GM19328 (cell line): ENCODE results near the gene DCLRE1C.
"Not testable (repeated sequence)": the region's sequence is repeated elsewhere in the genome, so short reads cannot be mapped to it uniquely, and the experiment has no call there.

Experiments
- ATAC-seq: cut with Tn5 transposase; IDR thresholded peaks from one replicate; pipeline ENCODE4 v1.9.1; 2021; ENCODE audit warnings: mild to moderate bottlenecking, moderate library complexity; ENCODE audit not compliant: unreplicated experiment

Gene DCLRE1C

DNA sequence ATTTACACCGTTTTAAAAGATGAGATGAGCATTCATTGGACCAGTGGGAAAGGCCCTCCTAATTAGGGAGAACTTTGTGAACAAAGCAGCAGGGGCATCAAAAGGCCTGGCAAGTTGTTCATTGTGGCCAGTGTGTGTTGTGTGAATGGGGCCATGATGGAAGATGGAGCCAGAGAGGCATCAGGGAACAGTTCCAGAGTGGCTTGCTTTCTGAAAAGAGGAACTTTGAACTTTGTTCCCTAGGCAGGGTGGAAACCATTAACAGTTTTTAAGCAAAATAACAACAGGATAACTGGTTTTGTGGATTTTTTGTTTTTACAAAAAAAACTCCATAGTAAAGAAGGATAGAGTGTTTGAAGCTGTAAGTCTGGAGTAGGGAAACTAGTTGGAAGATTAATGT, 62.7 kb downstream of the DCLRE1C start:
- no peak for ATAC-seq

DNA sequence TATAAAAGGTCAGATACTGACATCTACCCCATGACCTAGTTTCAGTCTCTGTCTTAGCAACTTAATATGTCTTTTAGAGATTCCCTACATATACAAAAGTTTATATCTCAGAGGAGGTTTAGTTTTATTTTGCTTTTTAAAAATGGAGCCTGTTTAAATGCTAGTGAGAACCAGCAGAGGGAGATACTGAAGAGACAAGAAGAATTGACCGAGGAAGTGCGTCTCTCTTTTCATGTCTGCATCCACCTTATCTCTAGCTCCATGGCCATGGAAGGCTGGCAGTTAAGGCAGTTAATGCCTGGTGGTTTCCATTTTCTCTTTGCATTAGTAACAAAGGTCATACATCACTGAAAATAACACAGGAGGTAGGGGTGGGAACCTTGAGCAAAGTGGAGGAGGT, 64.6 kb downstream of the DCLRE1C start:
- no peak for ATAC-seq

DNA sequence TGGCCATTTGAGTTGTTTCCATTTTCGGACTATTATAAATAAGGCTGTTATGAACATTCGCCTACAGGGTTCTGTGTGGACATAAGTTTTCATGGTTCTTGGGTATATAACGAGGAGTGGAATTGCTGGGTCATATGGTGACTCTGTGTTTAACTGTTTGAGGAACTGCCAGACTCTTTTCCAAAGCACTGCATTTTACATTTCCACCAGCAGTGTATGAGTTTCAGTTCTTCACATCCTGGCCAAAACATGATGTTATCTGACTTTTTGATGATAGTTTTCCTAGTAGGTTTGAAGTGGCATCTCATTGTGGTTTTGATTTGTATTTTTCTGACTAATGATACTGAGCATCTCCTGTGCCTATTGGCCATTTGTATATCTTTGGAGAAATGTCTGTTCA, 69.8 kb downstream of the DCLRE1C start:
- ATAC-seq = no peak

DNA sequence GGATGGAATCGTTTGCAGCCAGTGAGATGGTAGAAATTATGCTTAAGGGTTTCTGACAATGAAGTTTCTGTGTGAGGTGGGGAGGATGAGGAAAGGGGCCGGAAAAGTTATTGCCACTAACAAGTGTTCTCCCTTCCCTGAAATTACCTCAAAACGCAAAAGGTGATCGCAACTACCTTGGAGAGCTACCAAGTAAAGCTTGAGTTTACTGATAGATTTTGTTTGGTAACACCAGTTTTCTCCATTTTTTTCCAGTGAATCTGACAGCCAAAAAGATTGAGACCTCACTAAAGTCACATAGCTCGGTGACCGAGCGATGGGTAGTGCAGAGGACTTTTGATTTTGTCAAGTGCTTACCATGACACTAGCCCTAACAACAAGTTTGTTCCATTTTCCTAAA, 73.7 kb downstream of the DCLRE1C start:
- no peak for ATAC-seq

DNA sequence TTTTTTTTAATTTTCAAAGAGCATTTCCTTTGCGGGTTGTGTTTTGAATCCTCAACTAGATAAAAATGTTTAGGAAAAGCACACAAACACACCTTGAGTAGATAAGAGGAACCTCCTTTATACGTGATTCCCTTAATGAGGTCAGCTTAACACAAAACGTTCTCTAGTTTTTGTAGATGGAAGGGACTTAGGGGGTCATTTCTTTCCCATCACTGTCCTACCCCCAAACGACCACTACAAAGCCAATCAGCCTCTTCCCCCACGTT, 74.0 kb downstream of the DCLRE1C start:
- ATAC-seq = no peak

GRCh38 chr10:14879124-14879927, 74.6 kb downstream of the DCLRE1C start:
- ATAC-seq = peak; percentile 28

GRCh38 chr10:14878266-14879123, 75.4 kb downstream of the DCLRE1C start, which contains the start of gene SUV39H2:
SUV39H2 (plus strand) TSS chr10:14878866; CDS start chr10:14878889, 23 bp downstream.
- ATAC-seq = peak; percentile 91

- ATAC-seq = no peak
Measured at GRCh38 chr10:14876764-14877163, 77.1 kb downstream of the DCLRE1C start.

DNA sequence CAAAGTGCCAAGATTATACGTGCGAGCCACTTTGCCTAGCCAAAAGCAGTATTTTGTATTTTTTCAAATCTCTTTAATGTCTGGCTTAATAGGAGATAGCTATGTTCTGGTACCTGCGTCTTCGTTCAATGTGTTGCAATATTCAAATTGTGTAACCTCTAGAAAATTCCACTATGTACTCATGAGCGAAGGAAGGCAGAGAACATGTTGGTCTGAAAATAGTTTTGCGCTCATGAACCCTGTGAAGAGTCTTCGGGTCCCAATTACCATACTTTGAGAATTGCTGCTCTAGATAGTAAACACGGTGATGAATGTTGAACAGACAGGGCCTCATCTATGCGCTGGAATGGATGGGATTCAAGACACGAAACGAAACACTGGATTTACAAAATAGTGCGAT, 78.0 kb downstream of the DCLRE1C start:
- no peak for ATAC-seq

GRCh38 chr10:14873090-14873760, 80.7 kb downstream of the DCLRE1C start:
- no peak for ATAC-seq

DNA sequence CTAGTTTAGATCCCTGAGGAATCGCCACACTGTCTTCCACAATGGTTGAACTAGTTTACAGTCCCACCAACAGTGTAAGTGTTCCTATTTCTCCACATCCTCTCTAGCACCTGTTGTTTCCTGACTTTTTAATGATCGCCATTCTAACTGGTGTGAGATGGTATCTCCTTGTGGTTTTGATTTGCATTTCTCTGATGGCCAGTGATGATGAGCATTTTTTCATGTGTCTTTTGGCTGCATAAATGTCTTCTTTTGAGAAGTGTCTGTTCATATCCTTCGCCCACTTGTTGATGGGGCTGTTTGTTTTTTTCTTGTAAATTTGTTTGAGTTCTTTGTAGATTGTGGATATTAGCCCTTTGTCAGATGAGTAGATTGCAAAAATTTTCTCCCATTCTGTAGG, 89.0 kb downstream of the DCLRE1C start:
- not testable (repeated sequence) for ATAC-seq

DNA sequence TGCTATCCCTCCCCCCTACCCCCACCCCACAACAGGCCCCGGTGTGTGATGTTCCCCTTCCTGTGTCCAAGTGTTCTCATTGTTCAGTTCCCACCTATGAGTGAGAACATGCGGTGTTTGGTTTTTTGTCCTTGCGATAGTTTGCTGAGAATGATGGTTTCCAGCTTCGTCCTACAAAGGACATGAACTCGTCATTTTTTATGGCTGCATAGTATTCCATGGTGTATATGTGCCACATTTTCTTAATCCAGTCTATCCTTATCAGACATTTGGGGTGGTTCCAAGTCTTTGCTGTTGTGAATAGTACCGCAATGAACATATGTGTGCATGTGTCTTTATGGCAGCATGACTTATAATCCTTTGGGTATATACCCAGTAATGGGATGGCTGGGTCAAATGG, 89.4 kb downstream of the DCLRE1C start:
- not testable (repeated sequence) for ATAC-seq

DNA sequence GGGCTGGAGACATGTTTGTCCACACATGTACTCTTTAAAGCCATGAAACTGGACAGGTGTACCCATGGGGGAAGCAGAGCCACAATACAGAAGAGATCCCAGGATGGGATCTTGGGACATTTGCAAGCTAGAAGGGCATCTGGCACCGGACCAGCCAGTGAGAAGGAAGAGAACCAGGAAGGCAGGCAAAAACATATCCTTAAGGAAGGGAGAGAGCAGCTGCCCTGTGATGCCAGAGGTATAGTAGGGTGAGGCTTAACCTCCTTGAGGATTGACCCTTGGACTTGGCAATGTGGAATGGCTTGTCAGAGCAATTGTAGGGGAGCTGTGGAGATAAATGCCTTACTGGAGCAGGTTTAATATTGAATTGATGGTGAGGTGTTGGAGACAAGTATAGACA, 93.1 kb downstream of the DCLRE1C start:
- ATAC-seq = no peak

- ATAC-seq = no peak
Measured at GRCh38 chr10:14859775-14860174, 94.1 kb downstream of the DCLRE1C start.

DNA sequence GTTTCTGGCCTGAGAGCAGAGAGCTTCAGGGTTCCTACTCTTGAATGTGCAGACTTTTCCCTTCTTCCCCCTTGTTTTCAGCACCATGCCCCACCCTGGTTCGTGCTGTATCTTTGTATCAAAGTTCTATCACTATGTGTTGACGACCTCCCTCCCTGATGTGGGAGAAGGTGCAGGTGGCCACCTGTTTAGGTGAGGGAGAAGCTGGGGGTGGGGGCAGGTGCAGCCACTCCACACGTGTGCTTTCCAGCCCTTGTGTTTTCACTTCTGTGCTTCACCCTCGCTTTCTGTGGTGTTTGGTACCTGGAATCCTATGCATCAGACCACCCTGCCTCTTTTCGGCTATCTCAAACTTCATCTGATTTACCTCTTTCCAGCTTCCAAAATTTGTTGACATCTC, 94.9 kb downstream of the DCLRE1C start:
- no peak for ATAC-seq

DNA sequence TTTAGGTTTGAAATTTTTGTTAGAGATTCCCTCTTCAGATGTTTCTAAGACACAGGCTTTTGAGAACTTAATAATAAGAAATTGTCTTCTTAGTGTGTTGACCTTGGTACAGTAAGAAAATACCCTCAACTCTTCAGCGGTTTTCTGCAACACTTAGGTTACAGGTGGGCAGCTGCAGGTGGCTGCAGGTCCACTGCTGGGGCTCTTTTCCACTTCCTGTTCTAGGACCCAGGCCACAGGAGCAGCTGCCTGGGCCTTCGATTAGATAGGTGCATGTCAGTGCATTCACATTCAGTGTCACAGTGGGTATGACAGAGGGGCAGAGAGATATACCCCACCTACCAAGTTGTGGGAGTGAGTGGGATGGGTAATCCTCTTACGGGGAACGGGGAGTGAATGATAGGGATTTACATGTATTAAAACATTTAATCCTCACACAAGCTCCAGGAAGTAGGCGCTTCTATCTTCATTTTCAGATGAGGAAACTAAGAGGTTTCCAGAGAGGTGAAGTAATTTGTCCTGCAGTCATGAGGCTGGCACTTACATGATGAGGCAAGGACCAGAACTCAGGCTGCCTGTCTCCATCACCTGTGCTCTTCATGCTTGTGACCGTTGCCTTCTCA, 95.4 kb downstream of the DCLRE1C start:
- no peak for ATAC-seq

GRCh38 chr10:14855453-14855852, 98.4 kb downstream of the DCLRE1C start:
- no peak for ATAC-seq

- ATAC-seq = no peak
Measured at GRCh38 chr10:14852236-14852635, 101.7 kb downstream of the DCLRE1C start.
